DOHH2 (cell line): ENCODE measurements around the gene MAP10.

Source experiments
- H3F3A ChIP-seq: fragments of 200-600 bp; sonication (generic), shearing (Covaris generic); 2 replicates; pipeline ENCODE4 v1.6.0; 2016; ENCODE audit warnings: antibody characterized with exemption, mild to moderate bottlenecking; ENCODE audit not compliant: control insufficient read depth, insufficient read depth
- H3K27ac ChIP-seq: fragments of 200-600 bp; sonication (generic); 2 replicates; pipeline ENCODE4 v1.5.1; 2014; ENCODE audit warnings: low read depth, mild to moderate bottlenecking, low read length, moderate library complexity
- H3K27me3 ChIP-seq: fragments of 200-600 bp; sonication (generic); 2 replicates; pipeline ENCODE4 v1.6.1; 2014; ENCODE audit warnings: mild to moderate bottlenecking, low read length, mixed read lengths; ENCODE audit not compliant: control insufficient read depth
- H3K36me3 ChIP-seq: fragments of 200-600 bp; sonication (generic); 2 replicates; pipeline ENCODE4 v1.6.1; 2014; ENCODE audit warnings: mild to moderate bottlenecking, low read length, moderate library complexity, mixed read lengths; ENCODE audit not compliant: control insufficient read depth
- H3K4me1 ChIP-seq: fragments of 200-600 bp; sonication (generic); 2 replicates; pipeline ENCODE4 v1.6.1; 2014; ENCODE audit warnings: mild to moderate bottlenecking, low read length, mixed read lengths; ENCODE audit not compliant: control insufficient read depth
- H3K4me2 ChIP-seq: fragments of 200-600 bp; sonication (generic); 2 replicates; pipeline ENCODE4 v1.6.0; 2014; ENCODE audit warnings: mild to moderate bottlenecking, low read length, moderate library complexity
- H3K4me3 ChIP-seq: fragments of 200-600 bp; sonication (generic); 2 replicates; pipeline ENCODE4 v1.5.1; 2014; ENCODE audit warnings: mild to moderate bottlenecking, low read length, mixed read lengths
- H3K79me2 ChIP-seq: fragments of 200-600 bp; sonication (generic); 2 replicates; pipeline ENCODE4 v1.6.1; 2014; ENCODE audit warnings: mild to moderate bottlenecking, low read length, mixed read lengths; ENCODE audit not compliant: control insufficient read depth
- H3K9me2 ChIP-seq: fragments of 200-600 bp; sonication (generic); replicated peaks from 2 replicates; pipeline ENCODE4 v1.6.1; 2014; ENCODE audit warnings: mild to moderate bottlenecking, low read length, mixed read lengths; ENCODE audit not compliant: control insufficient read depth
- H3K9me3 ChIP-seq: fragments of 200-600 bp; sonication (generic); 2 replicates; pipeline ENCODE4 v1.6.1; 2014; ENCODE audit warnings: antibody characterized with exemption, low read length, mixed read lengths; ENCODE audit not compliant: control insufficient read depth, insufficient read depth
- H4K20me1 ChIP-seq: fragments of 200-600 bp; sonication (generic); 2 replicates; pipeline ENCODE4 v1.6.0; 2014; ENCODE audit warnings: low read depth, mild to moderate bottlenecking, antibody characterized with exemption, low read length, moderate library complexity; ENCODE audit not compliant: control insufficient read depth, insufficient read depth
- CTCF ChIP-seq: fragments of 200-600 bp; sonication (generic); IDR thresholded peaks from one replicate; pipeline ENCODE4 v1.5.1; 2014; ENCODE audit warnings: antibody characterized with exemption, mild to moderate bottlenecking, low read depth, low read length; ENCODE audit not compliant: poor library complexity, severe bottlenecking
- EZH2phosphoT487 ChIP-seq: fragments of 200-600 bp; sonication (generic); IDR thresholded peaks from 2 replicates; pipeline ENCODE4 v1.6.1; 2017; ENCODE audit warnings: borderline replicate concordance, mild to moderate bottlenecking, antibody characterized with exemption, low read length, moderate library complexity, mixed read lengths

Gene MAP10

GRCh38 chr1:232766241-232766890, 38.9 kb upstream of the MAP10 start:
- Histone ChIP-seq H3K9me3 (no peaks in the 10 kb centered on the region), H3K4me2 (no peak overlapping the region), H3K4me1 (no peaks in the 10 kb centered on the region), H3K4me3 (no peak overlapping the region), H4K20me1 (no peaks in the 10 kb centered on the region), H3K36me3 (no peaks in the 10 kb centered on the region), H3K79me2 (no peaks in the 10 kb centered on the region), H3K27ac (no peak overlapping the region), H3K27me3 (no peaks in the 10 kb centered on the region), H3K9me2 (no peaks in the 10 kb centered on the region), H3F3A (no peaks in the 10 kb centered on the region)
- TF ChIP-seq CTCF (no peak), EZH2phosphoT487 (no peak)

DNA sequence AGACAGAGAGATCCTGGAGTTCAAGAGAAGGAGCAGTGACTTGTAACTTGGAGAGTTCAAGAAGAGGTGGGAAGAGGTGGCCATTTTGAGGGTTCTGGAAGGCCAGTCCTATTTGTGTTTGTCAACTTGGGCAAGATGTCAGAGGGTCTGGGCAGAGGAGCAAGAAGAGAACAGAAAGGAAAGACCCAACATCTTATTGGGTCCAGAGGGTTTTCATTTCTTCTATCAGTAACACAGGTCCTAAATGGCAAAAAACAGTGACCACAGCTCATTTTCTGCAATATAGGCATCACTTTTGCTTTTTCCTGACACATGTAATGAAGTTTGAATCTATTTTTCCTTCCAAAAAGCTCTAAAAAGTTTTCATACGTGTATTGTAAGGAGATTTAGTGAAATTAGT, 38.3 kb upstream of the MAP10 start:
- H3K27ac ChIP-seq = no peak overlapping the region
- no peak overlapping the region for H3K4me2 ChIP-seq
- H3K79me2 ChIP-seq = no peaks in the 10 kb centered on the region
- no peaks in the 10 kb centered on the region for H3F3A ChIP-seq
- H3K9me2 ChIP-seq = no peaks in the 10 kb centered on the region
- H3K4me1 ChIP-seq = no peaks in the 10 kb centered on the region
- H3K9me3 ChIP-seq = no peaks in the 10 kb centered on the region
- TF ChIP-seq CTCF (no peak), EZH2phosphoT487 (no peak)
- no peaks in the 10 kb centered on the region for H3K36me3 ChIP-seq
- no peaks in the 10 kb centered on the region for H4K20me1 ChIP-seq
- no peaks in the 10 kb centered on the region for H3K27me3 ChIP-seq
- no peak overlapping the region for H3K4me3 ChIP-seq

- Histone ChIP-seq H4K20me1 (no peaks in the 10 kb centered on the region), H3K27me3 (no peaks in the 10 kb centered on the region), H3K79me2 (no peaks in the 10 kb centered on the region), H3K27ac (no peak overlapping the region), H3K4me1 (no peaks in the 10 kb centered on the region), H3K36me3 (no peaks in the 10 kb centered on the region), H3K4me2 (no peak overlapping the region), H3K4me3 (no peak overlapping the region), H3F3A (no peaks in the 10 kb centered on the region), H3K9me2 (no peaks in the 10 kb centered on the region), H3K9me3 (no peaks in the 10 kb centered on the region)
- TF ChIP-seq CTCF = no peak
Observed at GRCh38 chr1:232767305-232768074, 37.7 kb upstream of the MAP10 start.
